Adrenal gland (tissue), 12 donors: ENCODE measurements around the gene RNF212. TPM values are rescaled to one million over a fixed set of nuclear protein-coding genes. Genes with fewer than 3 reads are reported as not detected.
"Not testable (repeated sequence)": the region's sequence is repeated elsewhere in the genome, so short reads cannot be mapped to it uniquely, and the experiment has no call there.

ENCODE experiments used
- DNase-seq, 7 donors: peaks; one replicate each; pipeline ENCODE4 v3.0.0-alpha.2; 2019 to 2020
- H3K27ac ChIP-seq, 5 donors: fragments of 200-600 bp; sonication (generic) in 4 of 5; 1 replicate in 3 of 5; 2 replicates in 2 of 5; pipeline versions ENCODE4 v1.5.1 to v1.8.0; 2016 to 2020; ENCODE audit warnings: mild to moderate bottlenecking in 1 of 5
- H3K27me3 ChIP-seq: fragments of 200-600 bp; 2 replicates; pipeline ENCODE4 v1.8.0; 2021
- H3K36me3 ChIP-seq, 2 donors: fragments of 200-600 bp; replicated peaks in 1 of 2; 1 replicate in 1 of 2; 2 replicates in 1 of 2; pipeline versions ENCODE4 v1.5.1 to v1.8.0; 2018 to 2022
- H3K4me1 ChIP-seq, 2 donors: fragments of 200-600 bp; replicated peaks in 1 of 2; 1 replicate in 1 of 2; 2 replicates in 1 of 2; pipeline versions ENCODE4 v1.5.1 to v1.8.0; 2018 to 2021
- H3K4me3 ChIP-seq, 4 donors: fragments of 200-600 bp; sonication (generic) in 3 of 4; one replicate each; pipeline ENCODE4 v1.5.1; 2016 to 2018
- H3K9me3 ChIP-seq, 3 donors: fragments of 200-600 bp; sonication (generic) in 1 of 3; replicated peaks in 1 of 3; 1 replicate in 2 of 3; 2 replicates in 1 of 3; pipeline versions ENCODE4 v1.5.1 to v1.8.0; 2016 to 2021
- CTCF ChIP-seq, 6 experiments: fragments of 450-650 bp in 4 of 6; fragments of 200-600 bp in 2 of 6; sonication (generic) in 1 of 6; IDR thresholded peaks; 1 replicate in 5 of 6; 2 replicates in 1 of 6; pipeline versions ENCODE4 v1.5.1 to v1.8.0; 2016 to 2021; ENCODE audit warnings: antibody characterized with exemption in 6 of 6, mild to moderate bottlenecking in 2 of 6, moderate library complexity in 1 of 6
- POLR2A ChIP-seq, 2 donors: fragments of 450-650 bp; IDR thresholded peaks; one replicate each; pipeline ENCODE4 v1.6.1; 2017; ENCODE audit warnings: antibody characterized with exemption in 2 of 2, mild to moderate bottlenecking in 2 of 2, moderate library complexity in 1 of 2
- WGBS, 4 donors: extraction: QIAGEN DNeasy Blood & Tissue Kit in 2 of 4; methylation state at CpG; one replicate each; pipeline versions ENCODE4 v1.1.5 to v1.1.7; 2013 to 2017; 5-methylcytosine and 5-hydroxymethylcytosine counted together
- intact Hi-C, 2 donors: fragments of 100-400 bp; cut with DNase I; formaldehyde crosslinking; loops; one replicate each; pipeline versions ENCODE4 v1.14.1 to v1.15.0; 2022 to 2023
- polyA plus RNA-seq, 3 donors: library from polyadenylated mRNA; stranded (reverse); fragments of 200-250 nt in 2 of 3; fragments of 350-450 nt in 1 of 3; fragmentation: Illumina TruSeq in 1 of 3; extraction: RNeasy Lipid Tissue Mini Kit (QIAGEN cat#74804) in 1 of 3; gene quantifications; one replicate each; pipeline ENCODE4 v1.2.3, GENCODE V29; 2013 to 2014
- total RNA-seq, 9 donors: library from RNA; depleted of rRNA in 4 of 9; stranded (reverse); fragments of >200 nt in 4 of 9; fragments of 120-200 nt in 1 of 9; fragmentation: NEBNext Ultra II Directional in 1 of 9; extraction: Animal tissue kit (Norgen Biotek cat#: 25700) in 1 of 9; gene quantifications; one replicate each; pipeline versions ENCODE4 v1.1.0 to v1.2.4, GENCODE V29; 2013 to 2023
- donor health status: healthy with polysubstance abuse.
- donor health status: Bipolar disorder and iron deficiency.
- donor health status: DM: yes; HTN: yes; CAD: no.
- donor health status: DM: no; HTN: no; CAD: no.
- donor health status: DM: no; HTN: no; CAD: no.
- donor health status: DM: yes; HTN: yes; CAD: no.

Gene RNF212
- total and polyA plus RNA-seq, 12 donors = 1.3 to 9.5 (median 2.4) TPM; not detected in 1

DNA sequence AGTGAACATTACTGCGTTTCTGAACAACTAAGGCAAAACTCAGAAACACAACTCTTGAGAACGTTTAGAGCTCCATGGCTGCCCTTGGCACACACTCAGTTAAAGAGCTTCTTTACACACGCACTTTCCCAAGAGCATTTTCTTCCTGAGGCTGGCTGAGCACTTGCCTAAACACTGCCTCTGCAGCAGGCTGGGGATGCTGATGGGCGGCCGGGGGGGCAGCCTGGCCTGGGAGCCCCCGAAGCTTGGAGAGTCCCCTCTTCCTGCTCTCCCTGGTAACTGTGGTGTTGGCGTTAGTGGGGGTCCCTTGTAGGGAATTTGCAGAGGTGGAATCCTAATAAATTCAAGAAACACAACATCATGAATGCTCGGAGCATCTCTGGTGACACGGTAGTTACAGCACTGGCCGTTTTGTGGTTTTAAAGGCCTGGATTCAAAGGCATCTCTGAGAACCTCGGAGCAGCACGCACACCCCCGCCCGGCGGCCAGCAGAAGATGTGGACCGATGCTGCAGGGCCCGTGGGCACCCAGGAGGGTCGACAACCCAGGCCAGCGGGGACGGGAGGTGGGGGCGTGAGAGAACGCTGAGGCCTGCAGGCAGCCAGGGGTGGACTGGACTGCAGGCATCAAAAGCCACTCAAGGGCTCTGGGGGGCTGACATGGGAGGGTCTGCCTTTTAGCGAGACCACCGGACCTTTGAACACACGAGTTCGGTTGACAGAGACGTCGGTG lies 56.5 kb downstream of the RNF212 start:
- Histone ChIP-seq H3K36me3 (no peaks in the 10 kb centered on the region), H3K4me3 (no peak overlapping the region), H3K27me3 (peaks cover 24% of the 10 kb centered on the region), H3K27ac (no peak overlapping the region), H3K9me3 (no peaks in the 10 kb centered on the region), H3K4me1 (no peaks in the 10 kb centered on the region)
- WGBS, 4 donors = 71 to 85% (median 83%) methylated on average over 24 to 28 of the region's 28 CpGs
- intact Hi-C loops = no loop called here
- TF ChIP-seq POLR2A (IDR thresholded peaks at IDR 0.05) (no peak), CTCF (IDR thresholded peaks at IDR 0.05) (no peak)
- peak in 1 of 7 donors; percentile 36 for DNase-seq

DNA sequence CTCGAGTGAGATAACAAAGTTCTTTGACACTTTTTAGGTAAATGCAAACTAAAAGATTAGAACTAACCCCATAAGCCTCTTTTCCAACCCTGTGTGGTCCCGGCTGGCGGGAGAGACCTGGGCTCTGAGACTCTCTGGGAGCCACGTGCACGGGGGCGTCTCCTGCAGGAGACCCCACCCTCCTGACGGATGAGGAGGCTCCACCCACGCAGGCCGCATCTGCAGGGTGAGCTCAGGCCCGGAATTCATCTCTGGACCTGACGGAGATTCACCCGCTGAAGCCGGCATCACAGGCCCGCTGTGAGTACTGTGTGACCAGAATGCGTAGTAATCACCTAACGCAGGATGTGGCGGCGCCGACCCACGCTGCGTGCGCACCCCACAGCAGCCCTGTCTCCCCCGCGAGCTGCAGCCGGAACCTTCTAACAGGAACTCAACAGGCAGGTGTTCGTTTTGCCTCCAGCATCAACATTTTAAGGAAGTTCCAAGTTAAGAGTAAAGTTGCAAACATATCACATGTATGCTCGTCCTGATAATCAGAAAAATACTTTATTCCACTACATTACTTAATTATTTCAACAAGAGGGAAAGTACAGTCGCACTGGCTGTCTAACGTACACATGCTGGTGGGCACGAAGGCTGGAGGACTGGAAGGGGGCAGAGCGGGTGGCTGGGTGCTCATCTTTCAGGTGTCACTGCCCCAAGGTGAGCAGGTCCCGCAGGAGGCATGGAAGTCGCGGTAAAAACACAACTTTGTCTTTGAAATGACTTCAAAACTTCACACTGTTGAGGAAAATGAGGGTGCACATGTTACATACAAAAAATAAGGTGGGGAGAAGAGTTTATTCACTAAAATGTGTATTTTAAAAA lies 57.4 kb downstream of the RNF212 start:
- Histone ChIP-seq H3K27me3 (peaks cover 24% of the 10 kb centered on the region), H3K27ac (no peak overlapping the region), H3K4me3 (peak overlapping the region in 1 of 4 donors; percentile 1), H3K9me3 (no peaks in the 10 kb centered on the region), H3K36me3 (no peaks in the 10 kb centered on the region), H3K4me1 (no peaks in the 10 kb centered on the region)
- 44 to 71% (median 50%) methylated on average over 24 to 34 of the region's 34 CpGs for WGBS, 4 donors
- intact Hi-C loops = no loop called here
- DNase-seq = peak in 2 of 7 donors; percentile 49 to 55
- TF ChIP-seq POLR2A (IDR thresholded peaks at IDR 0.05) (no peak), CTCF (IDR thresholded peaks at IDR 0.05) (no peak)

DNA sequence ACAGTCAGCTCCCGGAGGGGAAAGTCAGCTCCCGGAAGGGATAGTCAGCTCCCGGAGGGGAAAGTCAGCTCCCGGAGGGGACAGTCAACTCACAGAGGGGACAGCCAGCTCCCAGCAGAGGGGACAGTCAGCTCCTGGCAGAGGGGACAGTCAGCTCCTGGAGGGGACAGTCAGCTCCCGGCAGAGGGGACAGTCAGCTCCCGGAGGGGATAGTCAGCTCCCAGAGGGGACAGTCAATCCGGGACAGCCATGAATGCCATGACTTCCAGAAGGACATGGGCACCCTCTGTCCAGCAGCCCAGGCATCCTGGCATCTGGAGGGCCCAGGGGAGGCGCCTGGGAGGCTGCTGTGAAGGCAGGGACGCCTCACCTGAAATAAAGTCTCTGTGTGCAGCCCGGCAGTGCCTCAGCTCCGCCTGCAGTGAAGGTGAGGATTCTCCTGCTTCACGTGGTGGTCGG lies 58.1 kb downstream of the RNF212 start:
- H3K4me3 ChIP-seq = peak overlapping the region in 1 of 4 donors; percentile 1
- H3K9me3 ChIP-seq, intact Hi-C loops, H3K36me3 ChIP-seq, H3K27ac ChIP-seq, H3K4me1 ChIP-seq: not testable (repeated sequence)
- peak in 1 of 7 donors; percentile 41 for DNase-seq
- 39 to 47% (median 41%) methylated on average over 7 to 13 of the region's 13 CpGs; no CpG with 5 or more reads in 1 of the 4 donors for WGBS, 4 donors
- peaks cover 31% of the 10 kb centered on the region for H3K27me3 ChIP-seq

DNA sequence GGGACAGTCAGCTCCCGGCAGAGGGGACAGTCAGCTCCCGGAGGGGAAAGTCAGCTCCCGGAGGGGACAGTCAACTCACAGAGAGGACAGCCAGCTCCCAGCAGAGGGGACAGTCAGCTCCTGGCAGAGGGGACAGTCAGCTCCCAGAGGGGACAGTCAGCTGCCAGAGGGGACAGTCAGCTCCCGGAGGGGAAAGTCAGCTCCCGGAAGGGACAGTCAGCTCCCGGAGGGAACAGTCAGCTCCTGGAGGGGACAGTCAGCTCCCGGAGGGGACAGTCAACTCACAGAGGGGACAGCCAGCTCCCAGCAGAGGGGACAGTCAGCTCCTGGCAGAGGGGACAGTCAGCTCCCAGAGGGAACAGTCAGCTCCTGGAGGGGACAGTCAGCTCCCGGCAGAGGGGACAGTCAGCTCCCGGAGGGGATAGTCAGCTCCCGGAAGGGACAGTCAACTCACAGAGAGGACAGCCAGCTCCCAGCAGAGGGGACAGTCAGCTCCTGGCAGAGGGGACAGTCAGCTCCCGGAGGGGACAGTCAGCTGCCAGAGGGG lies 58.6 kb downstream of the RNF212 start:
- peaks cover 34% of the 10 kb centered on the region for H3K27me3 ChIP-seq
- intact Hi-C loops, DNase-seq, H3K27ac ChIP-seq, H3K9me3 ChIP-seq, H3K36me3 ChIP-seq, H3K4me1 ChIP-seq: not testable (repeated sequence)
- peak overlapping the region in 1 of 4 donors; percentile 1 for H3K4me3 ChIP-seq
- 0 to 56% (median 41%) methylated on average over 1 to 8 of the region's 11 CpGs; no CpG with 5 or more reads in 1 of the 4 donors for WGBS, 4 donors

DNA sequence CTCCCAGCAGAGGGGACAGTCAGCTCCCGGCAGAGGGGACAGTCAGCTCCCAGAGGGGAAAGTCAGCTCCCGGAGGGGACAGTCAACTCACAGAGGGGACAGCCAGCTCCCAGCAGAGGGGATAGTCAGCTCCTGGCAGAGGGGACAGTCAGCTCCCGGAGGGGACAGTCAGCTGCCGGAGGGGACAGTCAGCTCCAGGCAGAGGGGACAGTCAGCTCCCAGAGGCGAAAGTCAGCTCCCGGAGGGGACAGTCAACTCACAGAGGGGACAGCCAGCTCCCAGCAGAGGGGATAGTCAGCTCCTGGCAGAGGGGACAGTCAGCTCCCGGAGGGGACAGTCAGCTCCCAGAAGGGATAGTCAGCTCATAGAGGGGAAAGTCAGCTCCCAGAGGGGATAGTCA lies 59.5 kb downstream of the RNF212 start:
- H3K36me3 ChIP-seq, H3K4me3 ChIP-seq, H3K4me1 ChIP-seq, intact Hi-C loops, H3K27ac ChIP-seq, H3K9me3 ChIP-seq: not testable (repeated sequence)
- H3K27me3 ChIP-seq = peaks cover 34% of the 10 kb centered on the region
- peak in 2 of 7 donors; percentile 0 to 5 for DNase-seq
- 56 to 100% (median 71%) methylated on average over 1 to 7 of the region's 7 CpGs for WGBS, 4 donors
